Esophagus squamous epithelium (tissue), 4 donors: ENCODE measurements around the gene PILRA.

Experiments used
- POLR2A ChIP-seq, 4 donors: fragments of 450-650 bp; IDR thresholded peaks; one replicate each; pipeline ENCODE4 v1.6.1; 2017; ENCODE audit warnings: antibody characterized with exemption in 4 of 4, mild to moderate bottlenecking in 4 of 4, moderate library complexity in 3 of 4
- TF ChIP-seq, protein P1 (sequence below), 6 experiments: fragments of 450-650 bp in 4 of 6; fragments of 200-600 bp in 2 of 6; sonication (generic) in 2 of 6; IDR thresholded peaks; one replicate each; pipeline ENCODE4 v1.5.1; 2016 to 2019; ENCODE audit warnings: antibody characterized with exemption in 6 of 6, mild to moderate bottlenecking in 4 of 6, moderate library complexity in 4 of 6

DNA sequence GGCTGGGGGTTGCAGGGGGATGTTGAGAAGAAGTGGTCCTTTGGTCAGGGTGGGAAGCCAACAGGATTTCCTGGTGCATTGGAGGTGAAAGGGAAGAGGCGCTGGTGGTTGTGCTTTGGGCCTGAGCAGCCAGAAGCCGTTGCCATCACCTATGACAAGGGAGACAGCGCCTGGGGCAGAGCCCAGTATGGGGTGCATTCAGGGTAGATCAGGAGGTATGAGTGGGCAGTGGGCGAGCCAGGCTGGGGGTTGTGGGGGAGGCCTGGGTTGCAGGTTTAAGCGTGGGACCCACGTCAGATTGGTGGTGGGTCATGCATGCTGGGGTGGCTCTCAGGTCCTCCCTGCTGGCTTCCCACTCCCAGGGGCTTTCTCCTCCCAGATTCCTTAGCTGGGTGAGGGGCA is 21.6 kb upstream of the PILRA start:
- TF ChIP-seq, protein P1, sequence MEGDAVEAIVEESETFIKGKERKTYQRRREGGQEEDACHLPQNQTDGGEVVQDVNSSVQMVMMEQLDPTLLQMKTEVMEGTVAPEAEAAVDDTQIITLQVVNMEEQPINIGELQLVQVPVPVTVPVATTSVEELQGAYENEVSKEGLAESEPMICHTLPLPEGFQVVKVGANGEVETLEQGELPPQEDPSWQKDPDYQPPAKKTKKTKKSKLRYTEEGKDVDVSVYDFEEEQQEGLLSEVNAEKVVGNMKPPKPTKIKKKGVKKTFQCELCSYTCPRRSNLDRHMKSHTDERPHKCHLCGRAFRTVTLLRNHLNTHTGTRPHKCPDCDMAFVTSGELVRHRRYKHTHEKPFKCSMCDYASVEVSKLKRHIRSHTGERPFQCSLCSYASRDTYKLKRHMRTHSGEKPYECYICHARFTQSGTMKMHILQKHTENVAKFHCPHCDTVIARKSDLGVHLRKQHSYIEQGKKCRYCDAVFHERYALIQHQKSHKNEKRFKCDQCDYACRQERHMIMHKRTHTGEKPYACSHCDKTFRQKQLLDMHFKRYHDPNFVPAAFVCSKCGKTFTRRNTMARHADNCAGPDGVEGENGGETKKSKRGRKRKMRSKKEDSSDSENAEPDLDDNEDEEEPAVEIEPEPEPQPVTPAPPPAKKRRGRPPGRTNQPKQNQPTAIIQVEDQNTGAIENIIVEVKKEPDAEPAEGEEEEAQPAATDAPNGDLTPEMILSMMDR (IDR thresholded peaks at IDR 0.05): no peak
- TF ChIP-seq POLR2A (IDR thresholded peaks at IDR 0.05): no peak
